NB4 (cell line): Measurements from ENCODE around the gene TSSC4.
A peak's percentile ranks its signal among the peaks of the same experiment; 100 is the strongest.

Source experiments
- DNase-seq: peaks from one replicate; pipeline ENCODE4 v3.0.0; 2010; ENCODE audit warnings: low read depth
- H3K4me3 ChIP-seq: one replicate; pipeline ENCODE4 v1.5.1; 2011; ENCODE audit warnings: mild to moderate bottlenecking, low read depth, low read length, moderate library complexity
- MYC ChIP-seq: IDR thresholded peaks from 2 replicates; pipeline ENCODE4 v1.6.1; 2011; ENCODE audit warnings: low read depth, low read length
- POLR2A ChIP-seq: IDR thresholded peaks from 2 replicates; pipeline ENCODE4 v1.6.1; 2011; ENCODE audit warnings: mild to moderate bottlenecking; ENCODE audit not compliant: insufficient read length; ENCODE audit errors: extremely low read depth
- TF ChIP-seq, protein P1 (sequence below): IDR thresholded peaks from one replicate; pipeline ENCODE4 v1.5.1; 2012; ENCODE audit warnings: low read depth, low read length
- TF ChIP-seq, protein P2 (sequence below): IDR thresholded peaks from 2 replicates; pipeline ENCODE4 v1.6.1; 2011; ENCODE audit warnings: low read depth, low read length

TSSC4 gene

DNA sequence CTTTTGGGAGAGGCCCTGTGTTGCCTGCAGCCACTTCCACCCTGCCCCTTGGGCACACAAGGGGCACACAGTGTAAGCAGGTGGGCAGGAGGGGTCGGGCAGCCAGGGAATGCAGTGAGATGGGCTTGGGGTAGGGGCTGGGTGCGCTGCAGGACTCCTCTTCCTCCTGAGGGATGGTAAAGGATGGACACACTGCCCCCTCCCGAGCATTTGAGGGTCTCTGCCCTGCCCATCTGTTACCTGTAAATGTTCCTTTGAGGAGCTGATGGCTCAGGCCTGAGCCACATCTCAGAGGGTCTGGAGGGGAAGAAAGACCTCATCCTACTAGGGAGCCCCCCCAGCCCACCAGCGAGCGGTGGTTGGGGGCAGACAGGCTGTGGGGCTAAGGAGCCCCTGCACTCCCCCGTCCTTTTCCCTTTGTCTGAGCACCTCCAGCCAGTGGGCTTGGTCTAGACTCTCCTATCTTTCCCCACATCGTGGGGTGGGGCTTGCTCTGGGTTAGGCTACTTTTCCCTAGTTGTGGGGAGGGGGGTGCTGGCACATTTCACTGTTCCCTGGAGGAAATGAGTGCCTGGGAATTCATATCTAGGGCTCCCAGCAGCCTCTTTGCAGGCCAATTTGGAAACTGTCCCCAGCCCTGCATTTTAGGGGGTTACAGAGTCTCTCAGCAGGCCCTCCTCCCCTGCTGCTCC, 1.7 kb upstream of the TSSC4 start:
- peak overlapping the region; percentile 71 for H3K4me3 ChIP-seq
- DNase-seq, result no peak
- TF ChIP-seq POLR2A (no peak), MYC (no peak)
- TF ChIP-seq, protein P1, sequence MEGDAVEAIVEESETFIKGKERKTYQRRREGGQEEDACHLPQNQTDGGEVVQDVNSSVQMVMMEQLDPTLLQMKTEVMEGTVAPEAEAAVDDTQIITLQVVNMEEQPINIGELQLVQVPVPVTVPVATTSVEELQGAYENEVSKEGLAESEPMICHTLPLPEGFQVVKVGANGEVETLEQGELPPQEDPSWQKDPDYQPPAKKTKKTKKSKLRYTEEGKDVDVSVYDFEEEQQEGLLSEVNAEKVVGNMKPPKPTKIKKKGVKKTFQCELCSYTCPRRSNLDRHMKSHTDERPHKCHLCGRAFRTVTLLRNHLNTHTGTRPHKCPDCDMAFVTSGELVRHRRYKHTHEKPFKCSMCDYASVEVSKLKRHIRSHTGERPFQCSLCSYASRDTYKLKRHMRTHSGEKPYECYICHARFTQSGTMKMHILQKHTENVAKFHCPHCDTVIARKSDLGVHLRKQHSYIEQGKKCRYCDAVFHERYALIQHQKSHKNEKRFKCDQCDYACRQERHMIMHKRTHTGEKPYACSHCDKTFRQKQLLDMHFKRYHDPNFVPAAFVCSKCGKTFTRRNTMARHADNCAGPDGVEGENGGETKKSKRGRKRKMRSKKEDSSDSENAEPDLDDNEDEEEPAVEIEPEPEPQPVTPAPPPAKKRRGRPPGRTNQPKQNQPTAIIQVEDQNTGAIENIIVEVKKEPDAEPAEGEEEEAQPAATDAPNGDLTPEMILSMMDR, result no peak
- TF ChIP-seq, protein P2, sequence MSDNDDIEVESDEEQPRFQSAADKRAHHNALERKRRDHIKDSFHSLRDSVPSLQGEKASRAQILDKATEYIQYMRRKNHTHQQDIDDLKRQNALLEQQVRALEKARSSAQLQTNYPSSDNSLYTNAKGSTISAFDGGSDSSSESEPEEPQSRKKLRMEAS, result no peak

DNA sequence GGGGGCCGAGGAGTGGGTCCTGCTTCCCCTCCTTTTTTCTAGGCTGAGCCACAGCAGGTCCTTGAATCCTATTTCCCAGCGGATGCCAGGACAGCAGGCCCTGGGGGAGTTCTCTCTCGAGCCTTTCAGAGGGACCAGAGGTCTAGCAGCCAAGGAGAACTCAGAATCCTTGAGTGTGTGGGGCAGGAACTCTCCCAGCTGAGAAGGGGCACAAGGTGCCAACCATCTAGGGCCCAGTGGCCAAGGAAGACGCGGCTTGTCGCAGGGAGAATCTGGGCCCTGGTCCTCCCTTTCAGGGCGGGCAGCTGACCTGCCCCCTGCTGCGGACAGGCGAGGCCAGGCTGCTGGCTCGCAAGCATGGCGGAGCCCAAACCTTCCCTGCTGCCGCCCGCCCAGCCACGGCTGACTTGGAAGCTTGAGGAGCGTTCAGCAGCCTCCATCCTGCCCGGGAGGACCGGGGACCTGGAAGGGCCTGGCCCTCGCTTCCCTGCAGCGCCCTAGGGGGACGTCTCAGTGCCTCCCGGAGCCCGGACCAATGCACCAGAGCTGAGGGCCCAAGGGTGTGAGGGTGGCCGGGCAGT, 972 bp upstream of the TSSC4 start:
- peak overlapping the region; percentile 71 for H3K4me3 ChIP-seq
- TF ChIP-seq, protein P1, result no peak
- TF ChIP-seq, protein P2, result no peak
- TF ChIP-seq MYC (no peak), POLR2A (no peak)
- DNase-seq, result no peak

DNA sequence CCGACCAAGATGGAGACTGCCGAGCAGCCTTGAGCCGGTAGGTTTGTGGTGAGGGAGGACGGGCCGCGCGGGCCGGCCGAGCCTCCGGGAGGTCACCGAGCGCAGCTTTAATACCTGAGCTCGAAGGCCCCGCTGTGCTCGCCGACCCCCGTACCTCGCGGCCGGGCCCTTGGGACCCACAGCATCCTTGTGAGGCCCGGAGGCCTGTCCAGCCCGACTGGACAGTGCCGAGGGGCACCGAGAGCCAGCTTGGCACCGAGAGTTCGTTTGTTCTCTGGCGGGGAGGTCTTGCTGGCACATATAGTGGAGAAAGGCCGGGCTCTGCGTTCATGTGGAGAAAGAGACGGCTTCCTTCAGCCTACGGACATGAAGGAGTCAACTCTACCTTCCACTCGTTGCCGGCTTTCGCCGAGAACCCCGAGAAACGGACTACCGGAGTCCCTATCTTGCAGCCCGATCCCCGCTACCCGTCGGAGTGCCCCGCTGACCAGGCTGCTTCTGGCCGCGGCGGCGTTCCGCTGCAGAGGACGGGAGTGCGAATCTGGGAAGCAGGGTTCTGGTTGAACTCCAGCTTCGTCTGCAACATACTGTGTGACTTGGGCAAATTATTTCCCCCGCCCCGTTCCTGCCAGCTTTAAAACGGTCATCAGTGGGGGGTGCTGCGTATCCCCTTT, 349 bp downstream of the TSSC4 start:
- TF ChIP-seq MYC, result 0 out of 2 replicates have a peak, but pooled peaks have one; percentile 3
- TF ChIP-seq POLR2A, result no peak
- H3K4me3 ChIP-seq, result peak overlapping the region; percentile 99
- DNase-seq, result no peak

DNA sequence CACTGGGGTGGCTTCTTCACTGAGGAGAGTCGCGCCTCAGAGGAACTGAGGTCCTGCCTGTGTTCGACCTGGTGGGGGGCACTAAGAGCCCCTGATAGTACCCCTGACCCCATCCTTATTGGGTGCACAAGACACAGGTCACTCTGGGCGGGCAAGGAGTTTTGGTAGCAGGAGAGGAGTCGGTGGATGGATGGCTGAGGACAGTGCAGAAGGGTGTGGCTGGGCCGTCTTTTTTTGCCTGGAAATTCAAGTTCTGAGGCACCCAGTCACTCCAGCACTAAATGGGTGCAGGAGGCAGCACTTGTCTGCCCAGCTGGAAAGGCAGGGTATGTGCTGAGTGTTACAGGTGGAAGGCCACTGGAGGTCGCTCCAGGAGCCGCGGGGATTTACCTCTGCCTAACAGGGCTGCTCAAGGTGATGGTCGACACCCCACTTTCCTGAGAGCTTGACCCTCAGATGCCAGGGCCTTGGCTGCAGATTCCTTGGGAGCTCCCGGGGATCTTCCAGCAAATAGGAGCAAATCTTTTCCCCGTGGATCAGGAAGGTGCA, 960 bp downstream of the TSSC4 start:
- TF ChIP-seq, protein P2, result no peak
- TF ChIP-seq, protein P1, result no peak
- TF ChIP-seq MYC (no peak), POLR2A (no peak)
- DNase-seq, result no peak
- H3K4me3 ChIP-seq, result peak overlapping the region; percentile 99

DNA sequence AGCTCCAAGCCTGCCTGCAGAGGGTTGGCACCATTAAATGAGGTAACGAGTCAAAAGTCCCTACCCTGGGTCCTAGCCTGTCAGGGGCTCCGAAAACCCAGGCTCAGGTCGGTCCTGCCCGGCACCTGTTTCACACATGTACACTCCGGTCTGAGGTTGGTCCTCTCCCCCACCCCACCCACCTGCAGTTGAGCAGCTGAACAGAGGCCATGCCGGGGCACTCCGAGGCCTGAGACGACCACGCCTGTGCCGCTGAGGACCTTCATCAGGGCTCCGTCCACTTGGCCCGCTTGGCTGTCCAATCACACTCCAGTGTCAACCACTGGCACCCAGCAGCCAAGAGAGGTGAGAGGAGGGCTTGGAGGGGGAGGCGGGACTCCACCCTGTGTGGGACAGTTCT, 1.6 kb downstream of the TSSC4 start:
- DNase-seq, result no peak
- H3K4me3 ChIP-seq, result peak overlapping the region; percentile 99
- TF ChIP-seq, protein P2, result no peak
- TF ChIP-seq MYC (no peak), POLR2A (no peak)
- TF ChIP-seq, protein P1, result no peak
